ENCODE data around the gene RSPH10B.
"Not testable (repeated sequence)": the region's sequence is repeated elsewhere in the genome, so short reads cannot be mapped to it uniquely, and the experiment has no call there.

Gene RSPH10B

GRCh38 chr7:5934945-5935450, 35.5 kb downstream of the RSPH10B start:
- H2BK5ac ChIP-seq (ENCODE audit: low read depth, low read length, poor library complexity, severe bottlenecking); DNase-seq; H3K27ac ChIP-seq (ENCODE audit: low read length, poor library complexity, severe bottlenecking); H3K4me3 ChIP-seq (ENCODE audit: insufficient read depth in 1 of 2, low read depth in 1 of 2, low read length in 2 of 2); H3K23ac ChIP-seq (ENCODE audit: low read length in 2 of 2); H3K4me1 ChIP-seq (ENCODE audit: control insufficient read depth, insufficient read depth, low read depth, low read length); H4K91ac ChIP-seq (ENCODE audit: low read length); H3K27me3 ChIP-seq (ENCODE audit: control insufficient read depth in 1 of 2, insufficient read depth in 1 of 2, low read length in 2 of 2); H3K14ac ChIP-seq (ENCODE audit: low read length in 2 of 2); H2AK5ac ChIP-seq (ENCODE audit: low read length, severe bottlenecking); H2BK120ac ChIP-seq (ENCODE audit: low read depth, low read length); H3K36me3 ChIP-seq (ENCODE audit: control insufficient read depth in 1 of 2, insufficient read depth in 2 of 2, low read depth in 1 of 2, low read length in 2 of 2); H3K4ac ChIP-seq (ENCODE audit: low read depth in 1 of 2, low read length in 2 of 2); H2AFZ ChIP-seq (ENCODE audit: low read depth, low read length); H3K79me1 ChIP-seq (replicated peaks; ENCODE audit: low read length, poor library complexity, severe bottlenecking); H3K9ac ChIP-seq (ENCODE audit: low read length); H4K8ac ChIP-seq (ENCODE audit: low read length); H3K18ac ChIP-seq (ENCODE audit: low read depth in 1 of 2, low read length in 2 of 2); H3K4me2 ChIP-seq (ENCODE audit: low read length, poor library complexity, severe bottlenecking); H2BK15ac ChIP-seq (ENCODE audit: low read depth, poor library complexity, severe bottlenecking); H3K9me3 ChIP-seq (ENCODE audit: control insufficient read depth, low read length); H2BK12ac ChIP-seq (ENCODE audit: low read length in 2 of 2): not testable (repeated sequence)
- WGBS, result no CpG with 5 or more reads among the region's 17 CpGs

GRCh38 chr7:5931905-5932644, 38.4 kb downstream of the RSPH10B start:
- H3K36me3 ChIP-seq (ENCODE audit: control insufficient read depth in 1 of 2, insufficient read depth in 2 of 2, low read depth in 1 of 2, low read length in 2 of 2); H3K4ac ChIP-seq (ENCODE audit: low read depth in 1 of 2, low read length in 2 of 2); H4K91ac ChIP-seq (ENCODE audit: low read length); H2AFZ ChIP-seq (ENCODE audit: low read depth, low read length); H3K14ac ChIP-seq (ENCODE audit: low read length in 2 of 2); H3K79me1 ChIP-seq (replicated peaks; ENCODE audit: low read length, poor library complexity, severe bottlenecking); H3K4me3 ChIP-seq (ENCODE audit: insufficient read depth in 1 of 2, low read depth in 1 of 2, low read length in 2 of 2); H2BK120ac ChIP-seq (ENCODE audit: low read depth, low read length); H2BK5ac ChIP-seq (ENCODE audit: low read depth, low read length, poor library complexity, severe bottlenecking); H3K9ac ChIP-seq (ENCODE audit: low read length); H3K4me2 ChIP-seq (ENCODE audit: low read length, poor library complexity, severe bottlenecking); H2BK15ac ChIP-seq (ENCODE audit: low read depth, poor library complexity, severe bottlenecking); H4K8ac ChIP-seq (ENCODE audit: low read length); H3K4me1 ChIP-seq (ENCODE audit: control insufficient read depth, insufficient read depth, low read depth, low read length); H2AK5ac ChIP-seq (ENCODE audit: low read length, severe bottlenecking); H2BK12ac ChIP-seq (ENCODE audit: low read length in 2 of 2); H3K23ac ChIP-seq (ENCODE audit: low read length in 2 of 2); H3K9me3 ChIP-seq (ENCODE audit: control insufficient read depth, low read length); H3K18ac ChIP-seq (ENCODE audit: low read depth in 1 of 2, low read length in 2 of 2); H3K27ac ChIP-seq (ENCODE audit: low read length, poor library complexity, severe bottlenecking); H3K27me3 ChIP-seq (ENCODE audit: control insufficient read depth in 1 of 2, insufficient read depth in 1 of 2, low read length in 2 of 2): not testable (repeated sequence)
- WGBS, result no CpG with 5 or more reads among the region's 13 CpGs
- DNase-seq, result peak; percentile 56

- Histone ChIP-seq H2AK5ac (ENCODE audit: low read length, severe bottlenecking) (peak overlapping the region; percentile 36), H2BK12ac (ENCODE audit: low read length in 2 of 2) (peak overlapping the region in 1 of 2 experiments; percentile 42), H3K18ac (ENCODE audit: low read depth in 1 of 2, low read length in 2 of 2) (peak overlapping the region in 1 of 2 experiments; percentile 24)
- H4K8ac ChIP-seq (ENCODE audit: low read length); H3K23ac ChIP-seq (ENCODE audit: low read length in 2 of 2); H3K4me3 ChIP-seq (ENCODE audit: insufficient read depth in 1 of 2, low read depth in 1 of 2, low read length in 2 of 2); H4K91ac ChIP-seq (ENCODE audit: low read length); H3K4me1 ChIP-seq (ENCODE audit: control insufficient read depth, insufficient read depth, low read depth, low read length); H3K36me3 ChIP-seq (ENCODE audit: control insufficient read depth in 1 of 2, insufficient read depth in 2 of 2, low read depth in 1 of 2, low read length in 2 of 2); H3K4me2 ChIP-seq (ENCODE audit: low read length, poor library complexity, severe bottlenecking); H2BK15ac ChIP-seq (ENCODE audit: low read depth, poor library complexity, severe bottlenecking); H3K9ac ChIP-seq (ENCODE audit: low read length); H3K79me1 ChIP-seq (replicated peaks; ENCODE audit: low read length, poor library complexity, severe bottlenecking); H3K4ac ChIP-seq (ENCODE audit: low read depth in 1 of 2, low read length in 2 of 2); H3K14ac ChIP-seq (ENCODE audit: low read length in 2 of 2); H3K9me3 ChIP-seq (ENCODE audit: control insufficient read depth, low read length); H2BK5ac ChIP-seq (ENCODE audit: low read depth, low read length, poor library complexity, severe bottlenecking); H3K27me3 ChIP-seq (ENCODE audit: control insufficient read depth in 1 of 2, insufficient read depth in 1 of 2, low read length in 2 of 2); H2AFZ ChIP-seq (ENCODE audit: low read depth, low read length); DNase-seq; H2BK120ac ChIP-seq (ENCODE audit: low read depth, low read length); H3K27ac ChIP-seq (ENCODE audit: low read length, poor library complexity, severe bottlenecking): not testable (repeated sequence)
- WGBS, result 94% methylated on average over 11 of the region's 14 CpGs
These were observed 39.2 kb downstream of the RSPH10B start for GRCh38 chr7:5931250-5931649.

- H2AK5ac ChIP-seq (ENCODE audit: low read length, severe bottlenecking); H2AFZ ChIP-seq (ENCODE audit: low read depth, low read length); H3K4me2 ChIP-seq (ENCODE audit: low read length, poor library complexity, severe bottlenecking); H3K9me3 ChIP-seq (ENCODE audit: control insufficient read depth, low read length); H3K27me3 ChIP-seq (ENCODE audit: control insufficient read depth in 1 of 2, insufficient read depth in 1 of 2, low read length in 2 of 2); H3K4ac ChIP-seq (ENCODE audit: low read depth in 1 of 2, low read length in 2 of 2); H3K23ac ChIP-seq (ENCODE audit: low read length in 2 of 2); H3K36me3 ChIP-seq (ENCODE audit: control insufficient read depth in 1 of 2, insufficient read depth in 2 of 2, low read depth in 1 of 2, low read length in 2 of 2); H3K4me3 ChIP-seq (ENCODE audit: insufficient read depth in 1 of 2, low read depth in 1 of 2, low read length in 2 of 2); H3K9ac ChIP-seq (ENCODE audit: low read length); H3K79me1 ChIP-seq (replicated peaks; ENCODE audit: low read length, poor library complexity, severe bottlenecking); H3K27ac ChIP-seq (ENCODE audit: low read length, poor library complexity, severe bottlenecking); H3K4me1 ChIP-seq (ENCODE audit: control insufficient read depth, insufficient read depth, low read depth, low read length); H2BK15ac ChIP-seq (ENCODE audit: low read depth, poor library complexity, severe bottlenecking); H2BK12ac ChIP-seq (ENCODE audit: low read length in 2 of 2); H2BK120ac ChIP-seq (ENCODE audit: low read depth, low read length); H4K91ac ChIP-seq (ENCODE audit: low read length); DNase-seq; H3K14ac ChIP-seq (ENCODE audit: low read length in 2 of 2); H2BK5ac ChIP-seq (ENCODE audit: low read depth, low read length, poor library complexity, severe bottlenecking); H3K18ac ChIP-seq (ENCODE audit: low read depth in 1 of 2, low read length in 2 of 2); H4K8ac ChIP-seq (ENCODE audit: low read length): not testable (repeated sequence)
- WGBS, result no CpG with 5 or more reads among the region's 10 CpGs
These were observed 40.2 kb downstream of the RSPH10B start for GRCh38 chr7:5930290-5930689.

Measured in mesenchymal stem cell (in vitro differentiated cells and primary cell).